Gastroesophageal sphincter (tissue), 3 donors: ENCODE results near the gene DHRS12.

Experiments
- POLR2A ChIP-seq, 2 donors: fragments of 450-650 bp; IDR thresholded peaks; one replicate each; pipeline ENCODE4 v1.6.1; 2017; ENCODE audit warnings: antibody characterized with exemption in 2 of 2, mild to moderate bottlenecking in 2 of 2, moderate library complexity in 1 of 2
- TF ChIP-seq, protein P1 (sequence below), 4 experiments: fragments of 200-600 bp in 2 of 4; fragments of 450-650 bp in 2 of 4; sonication (generic) in 1 of 4; IDR thresholded peaks; one replicate each; pipeline ENCODE4 v1.5.1; 2017 to 2019; ENCODE audit warnings: antibody characterized with exemption in 4 of 4, mild to moderate bottlenecking in 2 of 4, moderate library complexity in 2 of 4

DNA sequence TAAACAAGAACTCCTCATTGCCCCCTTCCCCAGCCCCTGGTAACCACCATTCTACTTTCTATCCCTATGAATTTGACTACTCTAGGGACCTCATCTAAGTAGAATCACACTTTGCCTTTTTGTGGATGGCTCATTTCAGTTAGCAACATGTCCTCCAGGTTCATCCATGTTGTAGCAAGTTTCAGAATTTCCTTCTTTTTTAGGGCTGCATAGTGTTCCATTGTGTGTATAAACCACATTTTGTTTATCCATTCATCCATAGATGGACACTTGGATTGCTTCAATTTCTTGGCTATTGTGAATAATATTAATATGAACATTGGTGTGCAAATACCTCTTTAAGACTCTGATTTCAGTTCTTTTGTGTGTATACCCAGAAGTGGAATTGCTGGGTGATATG lies 4.8 kb upstream of the DHRS12 start:
- TF ChIP-seq, protein P1, sequence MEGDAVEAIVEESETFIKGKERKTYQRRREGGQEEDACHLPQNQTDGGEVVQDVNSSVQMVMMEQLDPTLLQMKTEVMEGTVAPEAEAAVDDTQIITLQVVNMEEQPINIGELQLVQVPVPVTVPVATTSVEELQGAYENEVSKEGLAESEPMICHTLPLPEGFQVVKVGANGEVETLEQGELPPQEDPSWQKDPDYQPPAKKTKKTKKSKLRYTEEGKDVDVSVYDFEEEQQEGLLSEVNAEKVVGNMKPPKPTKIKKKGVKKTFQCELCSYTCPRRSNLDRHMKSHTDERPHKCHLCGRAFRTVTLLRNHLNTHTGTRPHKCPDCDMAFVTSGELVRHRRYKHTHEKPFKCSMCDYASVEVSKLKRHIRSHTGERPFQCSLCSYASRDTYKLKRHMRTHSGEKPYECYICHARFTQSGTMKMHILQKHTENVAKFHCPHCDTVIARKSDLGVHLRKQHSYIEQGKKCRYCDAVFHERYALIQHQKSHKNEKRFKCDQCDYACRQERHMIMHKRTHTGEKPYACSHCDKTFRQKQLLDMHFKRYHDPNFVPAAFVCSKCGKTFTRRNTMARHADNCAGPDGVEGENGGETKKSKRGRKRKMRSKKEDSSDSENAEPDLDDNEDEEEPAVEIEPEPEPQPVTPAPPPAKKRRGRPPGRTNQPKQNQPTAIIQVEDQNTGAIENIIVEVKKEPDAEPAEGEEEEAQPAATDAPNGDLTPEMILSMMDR (IDR thresholded peaks at IDR 0.05), result no peak
- TF ChIP-seq POLR2A (IDR thresholded peaks at IDR 0.05), result no peak
